ACC112 (cell line): Measurements from ENCODE around the gene MGAT5.

Experiments used
- H2AFZ ChIP-seq: fragments of 200-600 bp; sonication (generic); one replicate; pipeline ENCODE4 v1.6.0; 2017; ENCODE audit warnings: antibody characterized with exemption, low read length; ENCODE audit not compliant: unreplicated experiment
- H3K27ac ChIP-seq: fragments of 200-600 bp; sonication (generic); 2 replicates; pipeline ENCODE4 v1.5.1; 2014; ENCODE audit warnings: low read depth, mild to moderate bottlenecking, antibody characterized with exemption, low read length, moderate library complexity
- H3K27me3 ChIP-seq: fragments of 200-600 bp; sonication (generic); 2 replicates; pipeline ENCODE4 v1.6.1; 2014; ENCODE audit warnings: mild to moderate bottlenecking, antibody characterized with exemption, low read length, moderate library complexity, mixed read lengths; ENCODE audit not compliant: insufficient read depth
- H3K36me3 ChIP-seq: fragments of 200-600 bp; sonication (generic); 2 replicates; pipeline ENCODE4 v1.6.1; 2016; ENCODE audit warnings: mild to moderate bottlenecking, antibody characterized with exemption, low read length, moderate library complexity, mixed read lengths; ENCODE audit not compliant: insufficient read depth
- H3K4me1 ChIP-seq: fragments of 200-600 bp; sonication (generic); one replicate; pipeline ENCODE4 v1.6.1; 2016; ENCODE audit warnings: low read length, mixed read lengths; ENCODE audit not compliant: insufficient read depth, unreplicated experiment, control insufficient read depth
- H3K4me3 ChIP-seq: fragments of 200-600 bp; sonication (generic); 2 replicates; pipeline ENCODE4 v1.5.1; 2014; ENCODE audit warnings: mild to moderate bottlenecking, low read depth, low read length
- H3K79me2 ChIP-seq: fragments of 200-600 bp; sonication (generic); one replicate; pipeline ENCODE4 v1.6.0; 2016; ENCODE audit warnings: low read length; ENCODE audit not compliant: control insufficient read depth, unreplicated experiment, insufficient read depth

The MGAT5 gene

GRCh38 chr2:134253804-134254203 lies at the start of gene MGAT5:
MGAT5 (plus strand) TSS chr2:134254072; CDS start chr2:134254404, 332 bp downstream.
- Histone ChIP-seq H3K4me3 (no peak within 1 kb of the TSS), H3K36me3 (0 out of 2 replicates have a peak, but pooled peaks cover 3% of the 10 kb centered on the region), H3K4me1 (no peaks in the 10 kb centered on the region), H3K27me3 (no peaks in the 10 kb centered on the region), H2AFZ (no peak within 1 kb of the TSS), H3K27ac (no peak within 1 kb of the TSS), H3K79me2 (no peaks in the 10 kb centered on the region)

- Histone ChIP-seq H3K79me2 (peaks cover 7% of the 10 kb centered on the region), H3K4me1 (peaks cover 34% of the 10 kb centered on the region)
Measured at GRCh38 chr2:134205087-134205486, 48.8 kb upstream of the MGAT5 start.

GRCh38 chr2:134206031-134206430 lies 47.8 kb upstream of the MGAT5 start:
- Histone ChIP-seq H3K27ac (no peak overlapping the region), H3K79me2 (peaks cover 5% of the 10 kb centered on the region), H3K4me3 (no peak overlapping the region), H3K36me3 (no peaks in the 10 kb centered on the region), H3K27me3 (no peaks in the 10 kb centered on the region), H2AFZ (no peak overlapping the region), H3K4me1 (peaks cover 34% of the 10 kb centered on the region)

More at GRCh38 chr2:134205087-134205486, 48.8 kb upstream of the MGAT5 start:
- no peaks in the 10 kb centered on the region for H3K27me3 ChIP-seq
- H2AFZ ChIP-seq = no peak overlapping the region
- H3K36me3 ChIP-seq = no peaks in the 10 kb centered on the region
- H3K4me3 ChIP-seq = no peak overlapping the region
- H3K27ac ChIP-seq = no peak overlapping the region

- H3K27ac ChIP-seq = no peak overlapping the region
- no peaks in the 10 kb centered on the region for H3K36me3 ChIP-seq
- no peaks in the 10 kb centered on the region for H3K27me3 ChIP-seq
- H2AFZ ChIP-seq = no peak overlapping the region
- no peak overlapping the region for H3K4me3 ChIP-seq
- H3K4me1 ChIP-seq = peaks cover 34% of the 10 kb centered on the region
- H3K79me2 ChIP-seq = peaks cover 5% of the 10 kb centered on the region
Measured at GRCh38 chr2:134206573-134206972, 47.3 kb upstream of the MGAT5 start.

- Histone ChIP-seq H3K79me2 (peaks cover 8% of the 10 kb centered on the region), H2AFZ (no peak overlapping the region), H3K36me3 (no peaks in the 10 kb centered on the region), H3K4me1 (peaks cover 28% of the 10 kb centered on the region), H3K4me3 (no peak overlapping the region), H3K27me3 (no peaks in the 10 kb centered on the region), H3K27ac (no peak overlapping the region)
Measured at GRCh38 chr2:134207589-134208209, 46.2 kb upstream of the MGAT5 start.

GRCh38 chr2:134208825-134209224 lies 45.0 kb upstream of the MGAT5 start:
- H3K36me3 ChIP-seq = no peaks in the 10 kb centered on the region
- peaks cover 9% of the 10 kb centered on the region for H3K79me2 ChIP-seq
- no peak overlapping the region for H3K4me3 ChIP-seq
- peaks cover 22% of the 10 kb centered on the region for H3K4me1 ChIP-seq
- no peaks in the 10 kb centered on the region for H3K27me3 ChIP-seq
- H2AFZ ChIP-seq = no peak overlapping the region
- no peak overlapping the region for H3K27ac ChIP-seq

GRCh38 chr2:134212746-134213145 lies 41.1 kb upstream of the MGAT5 start:
- H3K27ac ChIP-seq = no peak overlapping the region
- H3K79me2 ChIP-seq = peaks cover 4% of the 10 kb centered on the region
- no peaks in the 10 kb centered on the region for H3K27me3 ChIP-seq
- H2AFZ ChIP-seq = no peak overlapping the region
- no peaks in the 10 kb centered on the region for H3K36me3 ChIP-seq
- no peak overlapping the region for H3K4me3 ChIP-seq
- H3K4me1 ChIP-seq = no peaks in the 10 kb centered on the region

- no peaks in the 10 kb centered on the region for H3K4me1 ChIP-seq
- no peak overlapping the region for H3K27ac ChIP-seq
- no peaks in the 10 kb centered on the region for H3K27me3 ChIP-seq
- peaks cover 8% of the 10 kb centered on the region for H3K79me2 ChIP-seq
- H3K36me3 ChIP-seq = no peaks in the 10 kb centered on the region
- no peak overlapping the region for H2AFZ ChIP-seq
- no peak overlapping the region for H3K4me3 ChIP-seq
Measured at GRCh38 chr2:134216152-134216829, 37.6 kb upstream of the MGAT5 start.

- no peak overlapping the region for H2AFZ ChIP-seq
- H3K79me2 ChIP-seq = peaks cover 8% of the 10 kb centered on the region
- H3K36me3 ChIP-seq = no peaks in the 10 kb centered on the region
- no peak overlapping the region for H3K27ac ChIP-seq
- no peaks in the 10 kb centered on the region for H3K27me3 ChIP-seq
- no peak overlapping the region for H3K4me3 ChIP-seq
- H3K4me1 ChIP-seq = no peaks in the 10 kb centered on the region
Measured at GRCh38 chr2:134217351-134217750, 36.5 kb upstream of the MGAT5 start.

- H3K36me3 ChIP-seq = no peaks in the 10 kb centered on the region
- peaks cover 4% of the 10 kb centered on the region for H3K79me2 ChIP-seq
- H3K27me3 ChIP-seq = no peaks in the 10 kb centered on the region
- no peak overlapping the region for H2AFZ ChIP-seq
- no peak overlapping the region for H3K27ac ChIP-seq
- no peaks in the 10 kb centered on the region for H3K4me1 ChIP-seq
- no peak overlapping the region for H3K4me3 ChIP-seq
Measured at GRCh38 chr2:134217924-134218323, 35.9 kb upstream of the MGAT5 start.

GRCh38 chr2:134218414-134218813 lies 35.5 kb upstream of the MGAT5 start:
- Histone ChIP-seq H3K4me1 (no peaks in the 10 kb centered on the region), H2AFZ (no peak overlapping the region), H3K79me2 (peaks cover 4% of the 10 kb centered on the region), H3K36me3 (no peaks in the 10 kb centered on the region), H3K27ac (no peak overlapping the region), H3K27me3 (no peaks in the 10 kb centered on the region), H3K4me3 (no peak overlapping the region)
